NCI-H460 (cell line): ENCODE results near the gene MST1R. TPM values are rescaled to one million over a fixed set of nuclear protein-coding genes. Genes with fewer than 3 reads are reported as not detected.

Source experiments
- DNase-seq: peaks from one replicate; pipeline ENCODE4 v3.0.0-alpha.2; 2016; ENCODE audit warnings: low read depth; ENCODE audit errors: extremely low read depth
- small RNA-seq, 2 experiments: library from RNA; depleted of rRNA; stranded (forward); fragments of <200 nt; gene quantifications; one replicate each; pipeline ENCODE3, GENCODE V24; 2014
- total RNA-seq: library from RNA; depleted of rRNA; stranded (reverse); fragments of >200 nt; shearing (Covaris generic); gene quantifications from 2 replicates; pipeline ENCODE4 v1.2.3, GENCODE V29; 2014; rRNA removed

Gene MST1R
- total RNA-seq, 1 experiment from 2014 or later, result 0.82 TPM

DNA sequence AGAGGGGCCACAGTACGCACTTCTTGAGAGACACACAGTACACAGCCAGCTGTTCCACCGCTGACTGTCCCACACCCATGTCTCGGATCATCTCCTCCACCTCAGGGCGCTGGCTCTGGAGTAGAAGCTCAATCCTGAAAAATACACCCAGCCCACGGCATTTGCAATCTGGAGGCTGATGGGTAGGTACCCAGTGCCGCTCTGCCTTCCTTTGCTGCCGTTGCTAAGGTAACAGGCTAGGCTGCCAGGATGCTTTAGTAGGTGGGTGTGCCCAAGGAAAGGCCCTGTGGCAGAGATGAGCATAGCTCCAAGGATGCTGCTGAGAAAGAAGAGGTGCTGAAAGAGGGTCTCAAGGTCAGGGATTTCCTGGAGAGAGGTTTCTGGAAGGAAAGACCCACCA, 61.9 kb downstream of the MST1R start:
- DNase-seq, result no peak

GRCh38 chr3:49841126-49841696, 62.5 kb downstream of the MST1R start:
- DNase-seq, result no peak

- no peak for DNase-seq
Measured at GRCh38 chr3:49840388-49840787, 63.3 kb downstream of the MST1R start.

DNA sequence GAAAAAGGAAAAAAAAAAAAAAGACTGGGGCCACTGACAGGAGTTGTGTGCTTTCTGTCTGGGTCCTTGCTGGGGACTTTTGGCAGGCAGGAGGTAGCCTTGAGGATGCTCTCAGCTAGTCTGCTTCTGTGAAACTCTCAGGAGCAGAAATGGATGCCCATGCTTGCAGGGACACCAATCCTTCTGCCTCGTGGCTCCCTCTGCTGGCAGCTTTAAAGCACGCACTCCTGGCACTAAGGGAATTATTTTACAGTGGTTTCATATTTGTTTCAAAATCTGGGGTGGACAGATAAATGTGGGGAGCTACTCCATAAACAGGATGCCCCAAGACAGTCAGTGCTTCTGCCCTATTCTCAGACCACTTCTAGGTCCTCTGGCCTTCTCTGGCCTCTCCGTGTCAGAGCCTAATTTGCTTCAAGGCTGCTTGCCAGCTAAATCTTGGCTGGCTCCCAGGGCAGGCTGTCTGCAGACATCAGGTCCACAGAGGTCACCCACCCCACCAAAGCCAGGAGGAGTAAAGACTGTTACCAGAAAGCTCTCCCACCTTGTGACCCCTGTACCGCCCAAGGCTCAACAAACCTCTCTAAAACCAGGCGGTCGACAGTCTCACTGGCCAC, 64.4 kb downstream of the MST1R start:
- peak; percentile 65 for DNase-seq

Small RNA genes within 50 kb of the gene (small RNA-seq; reads per million reads assigned to genes)
- gene RN7SL217P, result 0 reads per million in 2 experiments

Other genes with a start within 250 kb of the MST1R start
- 72.8 and 89.8 TPM in 2 replicates for gene APEH, start 229.5 kb downstream of the MST1R start, total RNA-seq
- gene MST1, start 214.4 kb downstream of the MST1R start, total RNA-seq, result 3.2 and 4.0 TPM in 2 replicates
- 18.2 and 18.6 TPM in 2 replicates for gene RNF123, start 214.3 kb downstream of the MST1R start, total RNA-seq
- not detected in 2 replicates for gene AMIGO3, start 184.2 kb downstream of the MST1R start, total RNA-seq
- 7.8 and 8.7 TPM in 2 replicates for gene GMPPB, start 179.9 kb downstream of the MST1R start, total RNA-seq
- gene IP6K1, start 117.3 kb downstream of the MST1R start, total RNA-seq, result 13.3 and 13.4 TPM in 2 replicates
- not detected in 2 replicates for gene CDHR4, start 104.0 kb downstream of the MST1R start, total RNA-seq
- 0.10 and 0.26 TPM in 2 replicates for gene INKA1, start 100.6 kb downstream of the MST1R start, total RNA-seq
- gene UBA7, start 89.9 kb downstream of the MST1R start, total RNA-seq, result 1.4 and 2.2 TPM in 2 replicates
- 5.3 and 5.7 TPM in 2 replicates for gene TRAIP, start 47.3 kb downstream of the MST1R start, total RNA-seq
- 0.26 TPM in 1 of 2 replicates, not detected in the other for gene CAMKV, start 34.0 kb downstream of the MST1R start, total RNA-seq
- 8.9 and 10.8 TPM in 2 replicates for gene MON1A, start 25.9 kb upstream of the MST1R start, total RNA-seq
- 24.6 and 33.8 TPM in 2 replicates for gene RBM6, start 36.3 kb upstream of the MST1R start, total RNA-seq
- 56.9 and 61.4 TPM in 2 replicates for gene RBM5, start 185.0 kb upstream of the MST1R start, total RNA-seq